Ishikawa (cell line): ENCODE data around the gene SPAG9.

ENCODE experiments used
- EGR1 ChIP-seq: IDR thresholded peaks from 2 replicates; pipeline ENCODE4 v1.6.1; 2012
- MAX ChIP-seq: IDR thresholded peaks from 2 replicates; pipeline ENCODE4 v1.6.1; 2012
- NFIC ChIP-seq: IDR thresholded peaks from 2 replicates; pipeline ENCODE4 v1.6.1; 2012
- RAD21 ChIP-seq: IDR thresholded peaks from 2 replicates; pipeline ENCODE4 v1.6.1; 2012; ENCODE audit warnings: low read depth
- REST ChIP-seq: IDR thresholded peaks from 2 replicates; pipeline ENCODE4 v1.6.1; 2012; ENCODE audit warnings: low read depth, mild to moderate bottlenecking
- TAF1 ChIP-seq: IDR thresholded peaks from 2 replicates; pipeline ENCODE4 v1.6.1; 2012; ENCODE audit warnings: low read depth, mild to moderate bottlenecking
- YY1 ChIP-seq: IDR thresholded peaks from 2 replicates; pipeline ENCODE4 v1.6.1; 2012; ENCODE audit warnings: low read depth

GRCh38 chr17:51154176-51154575 is 33.5 kb upstream of the SPAG9 start:
- TF ChIP-seq TAF1: no peak
- no peak for TF ChIP-seq EGR1
- TF ChIP-seq YY1: no peak
- TF ChIP-seq MAX: no peak
- TF ChIP-seq NFIC: no peak
- no peak for TF ChIP-seq REST
- TF ChIP-seq RAD21: no peak
